Measurements from ENCODE around the gene SLC51B. TPM values are rescaled to one million over a fixed set of nuclear protein-coding genes. Genes with fewer than 3 reads are reported as not detected.
"Not testable (repeated sequence)": the region's sequence is repeated elsewhere in the genome, so short reads cannot be mapped to it uniquely, and the experiment has no call there.

SLC51B gene
- total and polyA plus RNA-seq, 5 experiments from 2014 or later = not detected

DNA sequence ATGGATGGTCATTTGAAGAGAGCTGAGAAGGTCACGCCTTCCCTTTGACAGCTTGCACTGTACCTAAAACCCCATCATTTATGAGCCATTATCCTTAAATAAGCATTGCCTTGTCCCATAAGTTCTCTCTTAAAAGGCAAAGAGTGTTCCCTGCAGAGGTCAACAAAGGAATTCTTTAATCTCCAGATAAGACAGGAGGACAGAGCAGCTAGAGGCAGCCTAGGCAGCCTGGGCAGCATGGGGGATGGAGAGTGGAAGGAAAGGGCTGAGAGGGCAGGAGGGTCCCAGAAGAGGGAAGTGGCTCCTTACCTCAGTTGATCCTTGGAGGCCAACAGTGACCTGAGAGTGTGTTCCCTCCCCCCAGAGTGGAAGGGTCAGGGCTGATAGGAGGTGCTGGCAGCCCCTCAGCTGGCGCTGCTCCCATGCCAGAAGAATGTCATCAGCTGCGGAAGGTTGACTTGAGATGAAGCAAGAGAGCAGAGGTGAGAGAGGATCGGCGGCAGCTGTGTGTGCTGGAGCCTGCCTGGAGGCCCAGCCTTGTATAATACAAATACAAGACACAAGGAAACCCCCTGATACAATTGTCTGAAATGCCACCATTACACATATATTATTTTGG is 44.1 kb downstream of the SLC51B start:
- Mint-ChIP-seq H3K4me1 (peaks cover 0 to 3% (median 0%) of the 10 kb centered on the region in 4 donors), H3K4me3 (no peak overlapping the region), H3K27ac (peak overlapping the region in 1 of 10 donors; percentile 52), H3K9me3 (no peaks in the 10 kb centered on the region), H3K27me3 (no peaks in the 10 kb centered on the region), H3K36me3 (peaks cover 0 to 6% (median 0%) of the 10 kb centered on the region in 3 donors)
- POLR2A ChIA-PET = interaction anchor here (0.6 kb wide), 1 partner anchor 739 kb away, joined by 4 read pairs; no protein-coding TSS in a partner anchor
- DNase-seq = no peak
- ATAC-seq = no peak

DNA sequence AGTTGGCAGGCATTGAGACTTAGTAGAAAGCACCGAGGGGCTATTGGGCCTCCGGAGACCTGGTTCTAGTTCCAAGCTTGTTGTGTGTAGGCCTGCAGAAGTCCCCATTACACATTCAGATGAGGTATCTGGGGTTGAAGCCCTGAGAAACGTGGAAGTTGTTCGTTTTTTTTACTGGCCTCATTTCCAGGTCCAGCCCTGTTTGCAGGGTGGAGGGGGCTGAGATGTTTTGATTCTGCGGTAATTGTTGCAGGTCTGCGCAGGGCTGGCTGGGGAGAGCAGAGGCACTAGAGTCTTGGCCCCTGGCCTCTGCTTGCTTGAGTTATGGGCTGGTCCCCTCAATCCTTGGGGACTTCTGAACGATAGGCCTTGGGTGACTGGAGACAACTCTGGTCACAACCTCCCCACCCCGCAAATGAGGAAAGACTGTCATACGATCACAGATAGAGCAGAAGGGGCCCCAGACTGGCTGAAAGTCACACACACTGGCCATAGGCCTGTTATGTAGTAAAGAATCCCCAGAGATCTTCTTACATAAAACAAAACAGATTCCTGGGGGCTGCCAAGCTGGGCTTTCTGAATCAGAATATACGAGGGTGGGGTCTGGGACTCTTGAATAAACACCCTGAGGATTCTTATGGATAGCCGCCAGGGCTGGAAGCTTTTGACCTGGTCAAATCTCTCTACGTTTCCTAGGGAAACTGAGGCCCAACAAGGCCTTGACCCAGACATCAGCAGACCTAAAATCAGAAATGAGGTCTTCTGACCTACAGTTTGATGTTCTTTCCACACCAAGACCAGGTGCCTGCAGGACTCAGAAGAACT is 47.0 kb downstream of the SLC51B start:
- DNase-seq (peak in 1 of 10 donors; percentile 52), ATAC-seq (no peak)
- no peaks in the 10 kb centered on the region for H3K9me3 Mint-ChIP-seq
- H3K27ac Mint-ChIP-seq = peak overlapping the region in 1 of 10 donors; percentile 29
- POLR2A ChIA-PET = no interaction called here
- H3K4me3 Mint-ChIP-seq = no peak overlapping the region
- H3K4me1 Mint-ChIP-seq = peaks cover 0 to 3% (median 0%) of the 10 kb centered on the region in 4 donors
- H3K36me3 Mint-ChIP-seq = peaks cover 0 to 12% (median 0%) of the 10 kb centered on the region in 3 donors
- no peaks in the 10 kb centered on the region for H3K27me3 Mint-ChIP-seq

- peaks cover 0 to 20% (median under 1%) of the 10 kb centered on the region in 3 donors for H3K36me3 Mint-ChIP-seq
- POLR2A ChIA-PET = no interaction called here
- peak overlapping the region in 1 of 10 donors; percentile 43 for H3K27ac Mint-ChIP-seq
- no peaks in the 10 kb centered on the region for H3K9me3 Mint-ChIP-seq
- no peak for ATAC-seq
- H3K4me3 Mint-ChIP-seq = no peak overlapping the region
- no peaks in the 10 kb centered on the region for H3K27me3 Mint-ChIP-seq
- DNase-seq = peak in 1 of 10 donors; percentile 49
- H3K4me1 Mint-ChIP-seq = peaks cover 0 to 2% (median 0%) of the 10 kb centered on the region in 4 donors
Measured at GRCh38 chr15:65092911-65093792, 48.0 kb downstream of the SLC51B start.

- peaks cover 4 to 26% (median 7%) of the 10 kb centered on the region in 3 donors for H3K36me3 Mint-ChIP-seq
- DNase-seq, H3K9me3 Mint-ChIP-seq, H3K4me1 Mint-ChIP-seq, H3K4me3 Mint-ChIP-seq, POLR2A ChIA-PET, ATAC-seq, H3K27me3 Mint-ChIP-seq: not testable (repeated sequence)
- H3K27ac Mint-ChIP-seq = peak overlapping the region in 2 of 10 donors; percentile 21 to 43
Measured at GRCh38 chr15:65093793-65094170, 48.6 kb downstream of the SLC51B start.

DNA sequence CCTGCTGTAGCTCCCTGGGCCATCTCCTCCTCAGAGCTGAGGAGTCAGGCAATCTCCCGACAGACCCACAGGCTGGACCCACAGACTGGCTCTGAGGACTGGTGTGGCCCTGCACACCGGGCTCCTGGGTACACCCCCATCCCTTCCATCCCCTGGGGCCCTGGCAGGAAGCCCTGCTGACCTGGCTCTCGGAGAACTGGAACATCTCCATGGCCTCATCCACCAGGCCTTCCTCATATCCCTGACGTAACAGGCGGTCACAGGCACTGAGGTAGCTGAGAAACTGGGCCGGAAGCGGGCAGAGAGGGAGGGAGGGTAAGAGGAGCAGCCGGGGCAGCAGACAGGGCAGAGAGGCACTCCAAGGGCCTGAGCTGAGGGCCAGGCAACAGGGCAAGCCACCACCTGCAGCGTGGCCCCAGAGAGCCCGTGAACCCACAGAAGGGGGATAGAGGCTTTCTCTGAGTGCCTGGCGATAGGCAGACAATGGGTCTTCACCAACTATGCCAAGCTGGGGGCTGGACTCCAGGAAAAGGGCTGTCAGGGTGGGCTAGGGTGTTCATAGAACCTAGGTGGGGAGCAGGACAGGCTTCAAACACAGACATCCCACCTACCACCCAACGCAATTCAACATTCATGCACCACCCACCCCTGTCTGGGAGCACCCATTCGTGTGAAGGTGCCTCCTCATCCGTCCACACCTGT is 49.3 kb downstream of the SLC51B start:
- H3K27ac Mint-ChIP-seq = no peak overlapping the region
- POLR2A ChIA-PET = no interaction called here
- peaks cover 0 to 2% (median 0%) of the 10 kb centered on the region in 4 donors for H3K4me1 Mint-ChIP-seq
- no peaks in the 10 kb centered on the region for H3K9me3 Mint-ChIP-seq
- ATAC-seq (no peak), DNase-seq (no peak)
- peaks cover 6 to 30% (median 10%) of the 10 kb centered on the region in 3 donors for H3K36me3 Mint-ChIP-seq
- no peak overlapping the region for H3K4me3 Mint-ChIP-seq
- H3K27me3 Mint-ChIP-seq = no peaks in the 10 kb centered on the region

DNA sequence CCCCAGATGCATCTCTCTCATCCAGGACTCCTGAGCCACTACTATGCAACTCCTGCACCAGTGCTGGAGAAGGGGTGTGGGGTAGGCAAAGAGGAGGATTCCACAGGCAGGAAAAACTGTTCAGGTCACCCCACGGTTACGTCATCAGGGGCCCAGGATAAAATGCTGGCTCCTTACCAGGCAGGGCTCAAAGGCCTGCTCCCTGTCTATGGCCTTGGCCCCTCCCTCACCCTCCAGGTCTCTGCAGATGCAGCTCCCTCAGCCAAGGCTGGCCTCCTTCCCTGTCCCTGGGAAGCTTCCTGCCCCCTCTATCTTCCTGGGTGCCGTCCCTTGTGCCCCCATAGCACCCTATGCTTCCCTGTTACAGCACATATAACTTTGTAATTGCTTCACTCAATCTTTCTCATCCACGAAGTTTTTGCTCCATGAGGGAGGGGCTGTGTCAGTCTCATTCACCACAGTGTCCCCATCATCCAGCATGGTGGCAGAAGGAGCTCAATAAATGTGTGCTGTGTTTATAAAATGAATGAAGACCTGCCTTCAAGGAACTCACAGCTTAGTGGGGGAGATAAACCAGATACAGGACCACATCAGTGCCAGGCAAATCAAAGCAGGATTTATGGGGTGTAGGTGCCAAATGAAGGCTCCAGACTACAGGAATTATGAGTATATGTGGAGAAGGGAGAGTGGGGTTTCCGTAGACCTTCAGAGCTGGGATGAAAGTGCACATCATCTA is 50.0 kb downstream of the SLC51B start:
- peak overlapping the region in 2 of 10 donors; percentile 1 to 50 for H3K27ac Mint-ChIP-seq
- DNase-seq (no peak), ATAC-seq (no peak)
- H3K27me3 Mint-ChIP-seq = no peaks in the 10 kb centered on the region
- POLR2A ChIA-PET = no interaction called here
- peaks cover 6 to 33% (median 10%) of the 10 kb centered on the region in 3 donors for H3K36me3 Mint-ChIP-seq
- H3K9me3 Mint-ChIP-seq = no peaks in the 10 kb centered on the region
- peaks cover 0 to 2% (median 0%) of the 10 kb centered on the region in 4 donors for H3K4me1 Mint-ChIP-seq
- H3K4me3 Mint-ChIP-seq = no peak overlapping the region

DNA sequence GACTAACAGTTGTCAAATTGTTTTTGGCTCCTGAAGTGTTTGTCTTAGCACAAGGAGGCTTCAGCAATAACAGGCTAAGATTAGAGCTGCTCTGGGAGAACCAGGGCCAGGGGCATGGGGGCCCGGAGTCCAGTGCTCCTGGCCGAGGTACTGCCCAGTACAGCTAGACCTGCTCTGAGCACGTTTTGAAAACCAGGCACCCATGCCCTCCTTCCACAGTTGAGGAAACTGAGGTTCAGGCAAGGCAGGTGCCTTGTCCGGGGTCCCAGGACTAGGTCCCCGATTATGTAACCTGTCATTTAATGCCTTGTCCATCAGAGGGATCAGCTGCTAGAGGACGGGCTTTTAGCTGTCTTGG is 50.5 kb downstream of the SLC51B start:
- H3K27ac Mint-ChIP-seq = no peak overlapping the region
- H3K36me3 Mint-ChIP-seq = peaks cover 6 to 36% (median 10%) of the 10 kb centered on the region in 3 donors
- peaks cover 0 to 2% (median 0%) of the 10 kb centered on the region in 4 donors for H3K4me1 Mint-ChIP-seq
- H3K9me3 Mint-ChIP-seq = no peaks in the 10 kb centered on the region
- DNase-seq = no peak
- no peaks in the 10 kb centered on the region for H3K27me3 Mint-ChIP-seq
- ATAC-seq = no peak
- POLR2A ChIA-PET = no interaction called here
- H3K4me3 Mint-ChIP-seq = no peak overlapping the region

DNA sequence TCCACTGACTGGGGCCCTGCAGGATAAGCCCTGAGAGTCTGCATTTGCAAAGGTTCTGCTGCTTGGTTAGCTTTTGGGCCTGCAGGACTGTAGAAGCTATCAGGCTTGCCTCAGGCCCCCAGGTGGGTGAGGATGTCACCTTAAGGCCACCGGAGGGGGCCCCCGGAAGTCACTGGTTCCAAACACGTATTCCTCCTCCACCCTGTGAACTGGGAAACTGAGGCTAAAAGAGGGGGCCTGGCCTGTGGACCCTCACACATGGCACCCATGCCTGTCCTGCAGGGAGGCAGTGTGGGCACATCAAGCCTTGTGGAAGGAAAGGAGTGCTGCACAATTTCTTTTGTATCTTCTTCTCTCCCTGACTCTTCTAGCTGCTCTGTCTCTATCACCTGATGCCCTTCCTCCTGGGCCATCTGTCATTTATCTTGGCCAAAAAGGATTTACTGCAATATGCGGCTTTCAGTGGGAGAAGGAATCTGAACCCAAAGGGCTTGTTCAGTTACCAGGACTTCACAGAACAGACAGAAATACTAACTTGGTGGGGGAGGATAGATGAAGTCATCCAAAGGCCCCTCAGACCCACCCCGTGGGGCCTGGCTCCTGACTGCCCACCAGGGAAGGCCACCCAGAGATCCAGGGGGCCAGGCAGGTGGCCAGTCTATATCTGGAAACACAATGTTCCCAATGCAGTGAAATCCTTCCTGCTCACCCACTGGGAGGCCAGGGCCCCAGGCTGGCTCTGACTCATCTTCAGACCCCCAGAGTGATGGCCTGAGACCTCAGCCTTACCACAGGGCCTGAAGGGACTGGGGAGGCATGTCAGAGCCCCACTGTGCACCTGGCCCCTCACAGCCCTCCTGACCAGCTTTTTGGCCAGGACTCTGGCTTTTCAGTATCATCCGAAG is 51.5 kb downstream of the SLC51B start:
- ATAC-seq (no peak), DNase-seq (no peak)
- POLR2A ChIA-PET = no interaction called here
- Mint-ChIP-seq H3K27me3 (no peaks in the 10 kb centered on the region), H3K27ac (peak overlapping the region in 2 of 10 donors; percentile 41 to 48), H3K9me3 (no peaks in the 10 kb centered on the region), H3K36me3 (peaks cover 10 to 44% (median 11%) of the 10 kb centered on the region in 3 donors), H3K4me1 (peaks cover 3 to 6% (median 5%) of the 10 kb centered on the region in 4 donors), H3K4me3 (no peak overlapping the region)

DNA sequence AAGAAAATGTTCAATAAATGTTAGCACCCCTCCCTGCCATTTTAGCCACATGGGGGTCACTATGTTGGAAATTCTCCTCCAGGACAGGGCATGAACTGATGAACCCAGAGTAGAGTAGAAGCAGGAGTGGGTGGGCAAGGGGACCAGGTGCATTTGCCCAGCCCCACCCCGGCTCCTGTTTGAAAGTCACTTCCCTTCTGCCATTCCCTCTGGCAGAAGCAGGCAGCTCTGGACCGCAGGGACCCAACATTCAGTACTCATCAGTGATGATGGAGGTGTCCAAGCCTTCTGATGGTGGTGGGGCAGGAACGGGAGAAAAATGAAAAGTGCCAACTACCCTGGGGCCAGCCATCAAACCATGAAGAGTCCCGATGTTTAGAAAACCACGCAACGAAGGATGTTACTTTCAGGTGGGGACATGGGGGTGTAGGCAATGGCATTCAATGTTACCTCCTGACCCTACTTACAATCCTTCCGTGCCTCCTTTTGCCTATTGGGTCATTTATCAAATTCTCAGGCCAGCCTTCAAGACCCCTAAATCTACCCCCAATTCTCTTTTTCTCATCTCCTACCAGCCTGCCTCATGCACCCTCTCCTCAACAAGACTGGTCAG is 52.6 kb downstream of the SLC51B start:
- Mint-ChIP-seq H3K27ac (peak overlapping the region in 2 of 10 donors; percentile 6 to 22), H3K9me3 (no peaks in the 10 kb centered on the region), H3K36me3 (peaks cover 10 to 46% (median 11%) of the 10 kb centered on the region in 3 donors), H3K4me3 (no peak overlapping the region), H3K4me1 (peaks cover 4 to 7% (median 6%) of the 10 kb centered on the region in 4 donors), H3K27me3 (no peaks in the 10 kb centered on the region)
- POLR2A ChIA-PET = no interaction called here
- no peak for DNase-seq
- ATAC-seq = no peak

- Mint-ChIP-seq H3K27ac (no peak overlapping the region), H3K36me3 (peaks cover 10 to 55% (median 14%) of the 10 kb centered on the region in 3 donors), H3K9me3 (no peaks in the 10 kb centered on the region), H3K4me3 (no peak overlapping the region), H3K4me1 (peaks cover 4 to 7% (median 5%) of the 10 kb centered on the region in 4 donors), H3K27me3 (no peaks in the 10 kb centered on the region)
- ATAC-seq (no peak), DNase-seq (no peak)
- POLR2A ChIA-PET = no interaction called here
Measured at GRCh38 chr15:65099336-65099735, 54.1 kb downstream of the SLC51B start.

- H3K4me3 Mint-ChIP-seq, H3K27ac Mint-ChIP-seq, H3K4me1 Mint-ChIP-seq, H3K27me3 Mint-ChIP-seq, ATAC-seq, DNase-seq, POLR2A ChIA-PET, H3K9me3 Mint-ChIP-seq: not testable (repeated sequence)
- H3K36me3 Mint-ChIP-seq = peaks cover 10 to 59% (median 14%) of the 10 kb centered on the region in 3 donors
Measured at GRCh38 chr15:65099801-65100200, 54.6 kb downstream of the SLC51B start.

All from naive thymus-derived CD8-positive, alpha-beta T cell (primary cell).